H9 (cell line): ENCODE measurements around the gene NEURL4. TPM values are rescaled to one million over a fixed set of nuclear protein-coding genes. Genes with fewer than 3 reads are reported as not detected.

Source experiments
- DNase-seq: peaks from one replicate; pipeline ENCODE4 v3.0.0-alpha.2; 2017
- H2AFZ ChIP-seq: one replicate; pipeline ENCODE4 v1.6.1; 2013; ENCODE audit warnings: mild to moderate bottlenecking, low read length, control low read depth, moderate library complexity
- H2AK5ac ChIP-seq: 2 replicates; pipeline ENCODE4 v1.6.1; 2013; ENCODE audit warnings: low read length, control low read depth, mixed read lengths; ENCODE audit not compliant: insufficient read length
- H2BK120ac ChIP-seq: one replicate; pipeline ENCODE4 v1.6.1; 2013; ENCODE audit warnings: low read depth, mild to moderate bottlenecking, low read length, control low read depth, inconsistent platforms; ENCODE audit not compliant: poor library complexity, severe bottlenecking
- H2BK12ac ChIP-seq: 2 replicates; pipeline ENCODE4 v1.6.1; 2013; ENCODE audit warnings: low read length, control low read depth, mixed read lengths, low read depth; ENCODE audit not compliant: insufficient read length
- H2BK15ac ChIP-seq: 2 replicates; pipeline ENCODE4 v1.6.1; 2013; ENCODE audit warnings: low read depth, low read length, control low read depth
- H2BK20ac ChIP-seq: one replicate; pipeline ENCODE4 v1.6.1; 2013; ENCODE audit warnings: low read depth, mild to moderate bottlenecking, low read length, control low read depth, inconsistent platforms; ENCODE audit not compliant: poor library complexity, severe bottlenecking
- H2BK5ac ChIP-seq: 2 replicates; pipeline ENCODE4 v1.6.1; 2013; ENCODE audit warnings: low read length, control low read depth, mixed read lengths; ENCODE audit not compliant: insufficient read length
- H3K14ac ChIP-seq: 2 replicates; pipeline ENCODE4 v1.6.1; 2013; ENCODE audit warnings: low read length, control low read depth; ENCODE audit not compliant: insufficient read depth
- H3K18ac ChIP-seq: 2 replicates; pipeline ENCODE4 v1.6.1; 2013; ENCODE audit warnings: low read depth, mild to moderate bottlenecking, mixed read lengths, low read length, control low read depth; ENCODE audit not compliant: insufficient read length
- H3K23ac ChIP-seq: 2 replicates; pipeline ENCODE4 v1.6.1; 2013; ENCODE audit warnings: low read length, control low read depth, mixed read lengths, low read depth; ENCODE audit not compliant: insufficient read length
- H3K23me2 ChIP-seq: 2 replicates; pipeline ENCODE4 v1.6.1; 2013; ENCODE audit warnings: low read depth, mild to moderate bottlenecking, mixed read lengths, low read length, control low read depth; ENCODE audit not compliant: insufficient read length, poor library complexity, severe bottlenecking
- H3K27ac ChIP-seq: 2 replicates; pipeline ENCODE4 v1.5.1; 2013; ENCODE audit warnings: low read length, control low read depth, mixed read lengths, low read depth; ENCODE audit not compliant: insufficient read length
- H3K27me3 ChIP-seq: 2 replicates; pipeline ENCODE4 v1.6.1; 2013; ENCODE audit warnings: low read length, control low read depth, inconsistent platforms; ENCODE audit not compliant: insufficient read depth
- H3K4ac ChIP-seq: 2 replicates; pipeline ENCODE4 v1.6.1; 2013; ENCODE audit warnings: low read depth, mild to moderate bottlenecking, control low read depth, inconsistent platforms, low read length, moderate library complexity
- H3K4me1 ChIP-seq: 2 replicates; pipeline ENCODE4 v1.6.1; 2013; ENCODE audit warnings: low read length, control low read depth, inconsistent platforms; ENCODE audit not compliant: insufficient read depth
- H3K4me2 ChIP-seq: 2 replicates; pipeline ENCODE4 v1.6.1; 2013; ENCODE audit warnings: low read length, control low read depth, mixed read lengths; ENCODE audit not compliant: insufficient read length, insufficient read depth
- H3K56ac ChIP-seq: 2 replicates; pipeline ENCODE4 v1.6.1; 2013; ENCODE audit warnings: low read depth, mild to moderate bottlenecking, mixed read lengths, low read length, control low read depth; ENCODE audit not compliant: insufficient read length
- H3K79me1 ChIP-seq: 2 replicates; pipeline ENCODE4 v1.6.1; 2013; ENCODE audit warnings: low read depth, mild to moderate bottlenecking, moderate library complexity, low read length, control low read depth, inconsistent platforms; ENCODE audit not compliant: insufficient read depth, poor library complexity, severe bottlenecking
- H3K79me2 ChIP-seq: 2 replicates; pipeline ENCODE4 v1.6.1; 2013; ENCODE audit warnings: low read length, control low read depth, inconsistent platforms; ENCODE audit not compliant: insufficient read depth
- H3K9ac ChIP-seq: 2 replicates; pipeline ENCODE4 v1.6.1; 2013; ENCODE audit warnings: low read length, control low read depth, mixed read lengths; ENCODE audit not compliant: insufficient read length; ENCODE audit errors: extremely low read depth
- H3K9me3 ChIP-seq: one replicate; pipeline ENCODE4 v1.6.1; 2013; ENCODE audit warnings: low read depth, low read length, inconsistent platforms; ENCODE audit not compliant: control insufficient read depth
- H3T11ph ChIP-seq: one replicate; pipeline ENCODE4 v1.6.1; 2013; ENCODE audit warnings: mild to moderate bottlenecking, low read length, control low read depth, inconsistent platforms
- H4K20me1 ChIP-seq: one replicate; pipeline ENCODE4 v1.6.1; 2013; ENCODE audit not compliant: control insufficient read depth, insufficient read length, insufficient read depth
- H4K5ac ChIP-seq: 2 replicates; pipeline ENCODE4 v1.6.1; 2013; ENCODE audit warnings: low read depth, mild to moderate bottlenecking, mixed read lengths, low read length, control low read depth; ENCODE audit not compliant: insufficient read length
- H4K8ac ChIP-seq: replicated peaks from 2 replicates; pipeline ENCODE4 v1.6.1; 2013; ENCODE audit warnings: low read length, control low read depth, mixed read lengths, low read depth; ENCODE audit not compliant: insufficient read length
- H4K91ac ChIP-seq: 2 replicates; pipeline ENCODE4 v1.6.1; 2013; ENCODE audit warnings: low read depth, mild to moderate bottlenecking, moderate library complexity, mixed read lengths, low read length, control low read depth; ENCODE audit not compliant: insufficient read length
- H3K27ac Mint-ChIP-seq, 3 experiments: 2 replicates in 2 of 3; 3 replicates in 1 of 3; pipeline ENCODE4 v1.8.0; 2020 to 2021; ENCODE audit warnings: mixed read lengths in 3 of 3, mild to moderate bottlenecking in 1 of 3, moderate library complexity in 1 of 3
- H3K27me3 Mint-ChIP-seq: 2 replicates; pipeline ENCODE4 v1.8.0; 2021; ENCODE audit warnings: low read depth, mild to moderate bottlenecking, moderate library complexity, mixed read lengths
- H3K36me3 Mint-ChIP-seq, 3 experiments: 2 replicates in 2 of 3; 3 replicates in 1 of 3; pipeline ENCODE4 v1.8.0; 2020 to 2021; ENCODE audit warnings: low read depth in 3 of 3, mixed read lengths in 3 of 3; ENCODE audit not compliant: insufficient read depth in 1 of 3
- H3K4me1 Mint-ChIP-seq, 2 experiments: 2 replicates each; pipeline ENCODE4 v1.8.0; 2020; ENCODE audit warnings: mixed read lengths in 2 of 2
- H3K4me3 Mint-ChIP-seq, 2 experiments: 2 replicates in 1 of 2; 3 replicates in 1 of 2; pipeline ENCODE4 v1.8.0; 2020 to 2021; ENCODE audit warnings: mild to moderate bottlenecking in 2 of 2, mixed read lengths in 2 of 2, moderate library complexity in 1 of 2
- H3K9me3 Mint-ChIP-seq, 2 experiments: 2 replicates in 1 of 2; 3 replicates in 1 of 2; pipeline ENCODE4 v1.8.0; 2020; ENCODE audit warnings: mild to moderate bottlenecking in 2 of 2, mixed read lengths in 2 of 2, moderate library complexity in 1 of 2
- WGBS: extraction: QIAGEN DNeasy Blood & Tissue Kit; methylation state at CpG from one replicate; pipeline ENCODE4 v1.1.7; 2013; ENCODE audit warnings: missing lambda C conversion rate, low lambda C conversion rate, mixed read lengths; ENCODE audit not compliant: insufficient read length; ENCODE audit errors: extremely low coverage; 5-methylcytosine and 5-hydroxymethylcytosine counted together
- total RNA-seq: library from RNA; stranded (reverse); gene quantifications from 2 replicates; pipeline ENCODE4 v1.2.1, GENCODE V29; 2021
- TF ChIP-seq, protein P1 (sequence below): fragments of 200-600 bp; sonication (generic); conservative IDR thresholded peaks from 3 replicates; pipeline ENCODE4 v1.8.0; 2021; ENCODE audit warnings: antibody characterized with exemption, mild to moderate bottlenecking

NEURL4 gene
- total RNA-seq, 1 experiment from 2014 or later, result 54.8 TPM

DNA sequence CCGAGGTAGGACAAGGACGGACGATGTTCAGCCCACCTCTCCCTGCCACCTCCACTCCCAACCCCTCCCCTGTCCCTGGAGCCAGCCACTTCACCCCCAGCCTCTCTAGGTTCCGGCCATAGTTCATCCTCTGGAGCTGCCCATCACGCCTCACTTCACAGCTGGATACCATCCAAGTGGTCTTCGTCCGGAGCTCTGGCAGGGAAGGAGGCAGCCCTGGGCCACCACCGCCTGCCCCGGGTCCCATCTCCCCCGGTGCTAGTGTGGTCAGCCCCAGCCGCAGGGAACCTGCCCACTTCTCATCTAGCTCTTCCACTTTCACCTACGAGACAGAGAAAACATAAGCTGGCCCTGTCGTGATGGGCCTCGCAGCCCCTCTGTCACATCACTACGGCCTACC, 7.7 kb downstream of the NEURL4 start:
- H3K9me3 ChIP-seq, result no peaks in the 10 kb centered on the region
- H2BK12ac ChIP-seq, result no peak overlapping the region
- no peaks in the 10 kb centered on the region for H4K20me1 ChIP-seq
- no peaks in the 10 kb centered on the region; a peak in 1 of 5 replicates for H3K9me3 Mint-ChIP-seq
- no peak overlapping the region for H3K56ac ChIP-seq
- H3K27ac Mint-ChIP-seq, result no peak overlapping the region
- no peak overlapping the region for H2BK20ac ChIP-seq
- H2AFZ ChIP-seq, result no peak overlapping the region
- no CpG with 5 or more reads among the region's 15 CpGs for WGBS
- H3T11ph ChIP-seq, result no peak overlapping the region
- no peak overlapping the region for H3K23ac ChIP-seq
- H3K4me1 ChIP-seq, result no peaks in the 10 kb centered on the region
- H2BK15ac ChIP-seq, result no peak overlapping the region
- no peak overlapping the region for H2AK5ac ChIP-seq
- H4K91ac ChIP-seq, result no peak overlapping the region
- TF ChIP-seq, protein P1, sequence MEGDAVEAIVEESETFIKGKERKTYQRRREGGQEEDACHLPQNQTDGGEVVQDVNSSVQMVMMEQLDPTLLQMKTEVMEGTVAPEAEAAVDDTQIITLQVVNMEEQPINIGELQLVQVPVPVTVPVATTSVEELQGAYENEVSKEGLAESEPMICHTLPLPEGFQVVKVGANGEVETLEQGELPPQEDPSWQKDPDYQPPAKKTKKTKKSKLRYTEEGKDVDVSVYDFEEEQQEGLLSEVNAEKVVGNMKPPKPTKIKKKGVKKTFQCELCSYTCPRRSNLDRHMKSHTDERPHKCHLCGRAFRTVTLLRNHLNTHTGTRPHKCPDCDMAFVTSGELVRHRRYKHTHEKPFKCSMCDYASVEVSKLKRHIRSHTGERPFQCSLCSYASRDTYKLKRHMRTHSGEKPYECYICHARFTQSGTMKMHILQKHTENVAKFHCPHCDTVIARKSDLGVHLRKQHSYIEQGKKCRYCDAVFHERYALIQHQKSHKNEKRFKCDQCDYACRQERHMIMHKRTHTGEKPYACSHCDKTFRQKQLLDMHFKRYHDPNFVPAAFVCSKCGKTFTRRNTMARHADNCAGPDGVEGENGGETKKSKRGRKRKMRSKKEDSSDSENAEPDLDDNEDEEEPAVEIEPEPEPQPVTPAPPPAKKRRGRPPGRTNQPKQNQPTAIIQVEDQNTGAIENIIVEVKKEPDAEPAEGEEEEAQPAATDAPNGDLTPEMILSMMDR, result no peak
- H3K23me2 ChIP-seq, result no peaks in the 10 kb centered on the region
- no peak overlapping the region for H3K27ac ChIP-seq
- no peak overlapping the region for H3K9ac ChIP-seq
- peaks cover 0 to under 1% of the 10 kb centered on the region in 2 experiments; a peak in 3 of 4 replicates for H3K4me1 Mint-ChIP-seq
- no peaks in the 10 kb centered on the region for H3K79me2 ChIP-seq
- H3K4ac ChIP-seq, result no peak overlapping the region
- DNase-seq, result no peak
- no peak overlapping the region for H2BK5ac ChIP-seq
- H3K27me3 Mint-ChIP-seq, result no peaks in the 10 kb centered on the region
- no peak overlapping the region for H4K8ac ChIP-seq
- H3K14ac ChIP-seq, result no peak overlapping the region
- H3K36me3 Mint-ChIP-seq, result peaks cover 48 to 90% (median 83%) of the 10 kb centered on the region in 3 experiments; a peak in 6 of 7 replicates
- no peak overlapping the region for H3K18ac ChIP-seq
- H3K79me1 ChIP-seq, result no peaks in the 10 kb centered on the region
- H3K4me2 ChIP-seq, result no peak overlapping the region
- H3K27me3 ChIP-seq, result no peaks in the 10 kb centered on the region
- H3K4me3 Mint-ChIP-seq, result no peak overlapping the region
- no peak overlapping the region for H4K5ac ChIP-seq
- H2BK120ac ChIP-seq, result no peak overlapping the region
